MM.1S (cell line): ENCODE results near the gene RTN4.

ENCODE experiments used
- DNase-seq: peaks from one replicate; pipeline ENCODE4 v3.0.0-alpha.2; 2015
- H2AFZ ChIP-seq: fragments of 300-600 bp; sonication (generic); 2 replicates; pipeline ENCODE4 v1.6.0; 2016; ENCODE audit warnings: antibody characterized with exemption, low read length
- H3F3A ChIP-seq: fragments of 300-600 bp; sonication (generic); 2 replicates; pipeline ENCODE4 v1.6.1; 2016; ENCODE audit warnings: mild to moderate bottlenecking, antibody characterized with exemption, low read length, moderate library complexity, mixed read lengths; ENCODE audit not compliant: insufficient read depth
- H3K27ac ChIP-seq: fragments of 300-600 bp; sonication (generic); 2 replicates; pipeline ENCODE4 v1.5.1; 2016; ENCODE audit warnings: mild to moderate bottlenecking, low read length
- H3K27me3 ChIP-seq: fragments of 300-600 bp; sonication (generic); replicated peaks from 2 replicates; pipeline ENCODE4 v1.6.0; 2016; ENCODE audit warnings: low read length; ENCODE audit not compliant: insufficient read depth
- H3K36me3 ChIP-seq: fragments of 300-600 bp; sonication (generic); replicated peaks from 2 replicates; pipeline ENCODE4 v1.6.1; 2016; ENCODE audit warnings: mild to moderate bottlenecking, low read length, mixed read lengths; ENCODE audit not compliant: insufficient read depth
- H3K4me1 ChIP-seq: fragments of 300-600 bp; sonication (generic); 2 replicates; pipeline ENCODE4 v1.6.1; 2016; ENCODE audit warnings: low read length, mixed read lengths
- H3K4me2 ChIP-seq: fragments of 300-600 bp; sonication (generic); 2 replicates; pipeline ENCODE4 v1.6.0; 2016; ENCODE audit warnings: low read depth, low read length
- H3K4me3 ChIP-seq: fragments of 300-600 bp; sonication (generic); 2 replicates; pipeline ENCODE4 v1.5.1; 2016; ENCODE audit warnings: low read length, mixed read lengths
- H3K79me2 ChIP-seq: fragments of 300-600 bp; sonication (generic); 2 replicates; pipeline ENCODE4 v1.6.1; 2016; ENCODE audit warnings: mixed run types, low read length, mixed read lengths
- H3K9ac ChIP-seq: fragments of 300-600 bp; sonication (generic); 2 replicates; pipeline ENCODE4 v1.6.1; 2016; ENCODE audit warnings: low read length, mixed read lengths
- H3K9me2 ChIP-seq: fragments of 300-600 bp; sonication (generic); replicated peaks from 2 replicates; pipeline ENCODE4 v1.6.1; 2016; ENCODE audit warnings: mild to moderate bottlenecking, low read length, mixed read lengths; ENCODE audit not compliant: insufficient read depth
- H3K9me3 ChIP-seq: fragments of 300-600 bp; sonication (generic); replicated peaks from 2 replicates; pipeline ENCODE4 v1.6.1; 2016; ENCODE audit warnings: mild to moderate bottlenecking, low read length, mixed read lengths; ENCODE audit not compliant: insufficient read depth
- H4K20me1 ChIP-seq: fragments of 300-600 bp; sonication (generic); 2 replicates; pipeline ENCODE4 v1.6.1; 2016; ENCODE audit warnings: mild to moderate bottlenecking, low read length, moderate library complexity, mixed read lengths; ENCODE audit not compliant: insufficient read depth
- CTCF ChIP-seq: fragments of 300-600 bp; sonication (generic); IDR thresholded peaks from 2 replicates; pipeline ENCODE4 v1.5.1; 2016; ENCODE audit warnings: antibody characterized with exemption, low read length, mixed read lengths
- EZH2 ChIP-seq: fragments of 300-600 bp; sonication (generic); optimal IDR thresholded peaks from 2 replicates; pipeline ENCODE3; 2017; ENCODE audit warnings: low read depth, mild to moderate bottlenecking, antibody characterized with exemption, low read length, mixed read lengths
- EZH2phosphoT487 ChIP-seq: fragments of 300-600 bp; sonication (generic); IDR thresholded peaks from 2 replicates; pipeline ENCODE4 v1.6.1; 2018; ENCODE audit warnings: antibody characterized with exemption, low read length

The RTN4 gene

DNA sequence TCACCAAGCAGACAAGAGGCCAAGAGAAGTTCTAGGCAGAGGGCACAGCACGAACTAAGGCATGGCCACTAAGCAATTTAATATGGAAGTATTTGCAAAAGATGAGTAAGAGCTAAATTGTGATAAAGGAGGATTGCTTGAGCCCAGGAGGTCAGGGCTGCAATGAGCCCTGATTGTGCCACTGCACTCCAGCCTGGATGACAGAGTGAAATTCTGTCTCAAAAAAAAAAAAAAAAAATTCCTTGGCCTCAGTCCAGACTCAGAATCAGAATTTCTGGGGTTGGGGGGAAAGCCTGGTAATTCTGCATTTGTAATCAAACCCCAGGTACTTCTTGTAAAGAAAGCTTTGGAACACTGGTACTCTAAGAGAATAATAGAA is 46.8 kb upstream of the RTN4 start:
- TF ChIP-seq EZH2 (no peak), CTCF (no peak), EZH2phosphoT487 (no peak)
- peaks cover 11% of the 10 kb centered on the region for H3K4me1 ChIP-seq
- no peak overlapping the region for H3K9ac ChIP-seq
- no peaks in the 10 kb centered on the region for H3F3A ChIP-seq
- no peak for DNase-seq
- H3K27me3 ChIP-seq: no peaks in the 10 kb centered on the region
- no peaks in the 10 kb centered on the region for H3K9me2 ChIP-seq
- H2AFZ ChIP-seq: no peak overlapping the region
- H4K20me1 ChIP-seq: no peaks in the 10 kb centered on the region
- H3K79me2 ChIP-seq: no peaks in the 10 kb centered on the region
- no peak overlapping the region for H3K27ac ChIP-seq
- no peak overlapping the region for H3K4me2 ChIP-seq
- H3K4me3 ChIP-seq: no peak overlapping the region
- H3K36me3 ChIP-seq: no peaks in the 10 kb centered on the region
- H3K9me3 ChIP-seq: no peaks in the 10 kb centered on the region

DNA sequence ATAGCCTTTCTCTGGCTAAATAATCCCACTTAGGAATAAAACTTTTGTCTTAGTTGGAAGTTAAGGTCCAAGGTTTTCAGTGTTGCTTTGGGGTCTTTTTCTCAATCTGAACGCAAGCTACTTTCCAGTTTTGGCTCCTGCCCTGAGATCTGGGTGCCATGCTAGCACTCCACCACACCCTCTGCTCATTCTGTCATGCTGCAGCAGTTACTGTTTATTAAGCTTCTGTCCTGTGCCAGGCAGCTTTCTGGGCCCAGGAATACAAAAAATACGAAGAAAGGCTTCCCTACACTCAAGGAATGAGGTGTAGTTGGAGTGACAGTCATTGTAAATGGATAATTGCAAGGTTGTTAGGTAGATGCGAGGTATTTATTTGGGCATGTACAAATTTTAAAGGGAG is 46.3 kb upstream of the RTN4 start:
- Histone ChIP-seq H3K4me3 (no peak overlapping the region), H3K27me3 (no peaks in the 10 kb centered on the region), H3K9ac (no peak overlapping the region), H3K27ac (no peak overlapping the region), H3K9me2 (no peaks in the 10 kb centered on the region), H2AFZ (no peak overlapping the region), H3K4me1 (peaks cover 11% of the 10 kb centered on the region), H3F3A (no peaks in the 10 kb centered on the region), H3K4me2 (no peak overlapping the region), H3K9me3 (no peaks in the 10 kb centered on the region), H3K36me3 (no peaks in the 10 kb centered on the region), H4K20me1 (no peaks in the 10 kb centered on the region), H3K79me2 (no peaks in the 10 kb centered on the region)
- TF ChIP-seq CTCF (no peak), EZH2 (no peak), EZH2phosphoT487 (no peak)
- DNase-seq: no peak

GRCh38 chr2:55093381-55093780 is 43.1 kb upstream of the RTN4 start:
- Histone ChIP-seq H2AFZ (no peak overlapping the region), H3K9ac (no peak overlapping the region), H3K27ac (no peak overlapping the region), H3K9me2 (no peaks in the 10 kb centered on the region), H3K4me3 (no peak overlapping the region), H3K4me1 (peaks cover 4% of the 10 kb centered on the region; the same call in 1 of the 2 replicates), H3K9me3 (no peaks in the 10 kb centered on the region), H4K20me1 (no peaks in the 10 kb centered on the region), H3K79me2 (no peaks in the 10 kb centered on the region), H3F3A (no peaks in the 10 kb centered on the region), H3K4me2 (no peak overlapping the region), H3K27me3 (no peaks in the 10 kb centered on the region), H3K36me3 (no peaks in the 10 kb centered on the region)
- no peak for TF ChIP-seq EZH2
- TF ChIP-seq EZH2phosphoT487: no peak
- TF ChIP-seq CTCF: no peak
- DNase-seq: no peak
